Panc1 (cell line): Measurements from ENCODE around the gene ZNF398.

Experiments used
- CTCF ChIP-seq: fragments of 450-650 bp; IDR thresholded peaks from 2 replicates; pipeline ENCODE4 v1.5.1; 2017; ENCODE audit warnings: mild to moderate bottlenecking
- POLR2AphosphoS5 ChIP-seq: IDR thresholded peaks from 2 replicates; pipeline ENCODE4 v1.6.1; 2012; ENCODE audit warnings: mild to moderate bottlenecking, low read depth, low read length, moderate library complexity
- REST ChIP-seq, 2 experiments: IDR thresholded peaks; 2 replicates each; pipeline ENCODE4 v1.6.1; 2011 to 2012; ENCODE audit warnings: low read depth in 2 of 2, control low read depth in 1 of 2, low read length in 1 of 2, mild to moderate bottlenecking in 1 of 2, moderate library complexity in 1 of 2; ENCODE audit not compliant: insufficient read depth in 1 of 2
- TCF7L2 ChIP-seq: IDR thresholded peaks from 2 replicates; pipeline ENCODE4 v1.6.1; 2011; ENCODE audit warnings: mild to moderate bottlenecking, low read depth, low read length, inconsistent platforms

GRCh38 chr7:149207324-149208035, 60.2 kb downstream of the ZNF398 start:
- TF ChIP-seq TCF7L2 = no peak
- no peak for TF ChIP-seq CTCF
- TF ChIP-seq REST (IDR thresholded peaks at IDR 0.05; ENCODE audit: insufficient read depth in 1 of 2, low read depth in 2 of 2, low read length in 1 of 2) = no peak
- no peak for TF ChIP-seq POLR2AphosphoS5
